ENCODE results near the gene B3GNT7.

DNA sequence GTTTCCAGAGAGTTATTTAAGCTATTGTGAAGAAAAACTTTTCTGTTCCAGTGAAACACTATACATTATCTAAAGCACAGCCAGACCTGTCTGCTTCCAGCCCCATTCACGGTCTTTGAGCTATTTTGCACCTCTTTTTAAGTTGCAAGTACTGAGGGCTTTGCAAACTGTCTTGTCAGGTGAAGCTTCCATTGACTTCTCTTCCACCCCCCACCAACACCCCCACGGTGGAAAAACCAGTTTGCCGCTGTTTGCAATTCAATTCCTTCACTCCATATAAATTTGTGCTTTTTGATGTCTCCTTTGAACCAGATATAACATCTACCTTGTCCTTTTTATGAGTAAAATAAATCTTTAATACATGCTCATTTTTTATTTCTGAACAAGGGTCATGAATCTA lies 15.7 kb downstream of the B3GNT7 start:
- TF ChIP-seq, protein P1, sequence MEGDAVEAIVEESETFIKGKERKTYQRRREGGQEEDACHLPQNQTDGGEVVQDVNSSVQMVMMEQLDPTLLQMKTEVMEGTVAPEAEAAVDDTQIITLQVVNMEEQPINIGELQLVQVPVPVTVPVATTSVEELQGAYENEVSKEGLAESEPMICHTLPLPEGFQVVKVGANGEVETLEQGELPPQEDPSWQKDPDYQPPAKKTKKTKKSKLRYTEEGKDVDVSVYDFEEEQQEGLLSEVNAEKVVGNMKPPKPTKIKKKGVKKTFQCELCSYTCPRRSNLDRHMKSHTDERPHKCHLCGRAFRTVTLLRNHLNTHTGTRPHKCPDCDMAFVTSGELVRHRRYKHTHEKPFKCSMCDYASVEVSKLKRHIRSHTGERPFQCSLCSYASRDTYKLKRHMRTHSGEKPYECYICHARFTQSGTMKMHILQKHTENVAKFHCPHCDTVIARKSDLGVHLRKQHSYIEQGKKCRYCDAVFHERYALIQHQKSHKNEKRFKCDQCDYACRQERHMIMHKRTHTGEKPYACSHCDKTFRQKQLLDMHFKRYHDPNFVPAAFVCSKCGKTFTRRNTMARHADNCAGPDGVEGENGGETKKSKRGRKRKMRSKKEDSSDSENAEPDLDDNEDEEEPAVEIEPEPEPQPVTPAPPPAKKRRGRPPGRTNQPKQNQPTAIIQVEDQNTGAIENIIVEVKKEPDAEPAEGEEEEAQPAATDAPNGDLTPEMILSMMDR (conservative IDR thresholded peaks at IDR 0.05; ENCODE audit: low read depth, low read length), result no peak
- TF ChIP-seq RFX5 (IDR thresholded peaks at IDR 0.05; ENCODE audit: low read depth, low read length), result no peak
- no peak for TF ChIP-seq SMC3 (IDR thresholded peaks at IDR 0.05; ENCODE audit: low read depth, low read length)
- TF ChIP-seq, protein P2, sequence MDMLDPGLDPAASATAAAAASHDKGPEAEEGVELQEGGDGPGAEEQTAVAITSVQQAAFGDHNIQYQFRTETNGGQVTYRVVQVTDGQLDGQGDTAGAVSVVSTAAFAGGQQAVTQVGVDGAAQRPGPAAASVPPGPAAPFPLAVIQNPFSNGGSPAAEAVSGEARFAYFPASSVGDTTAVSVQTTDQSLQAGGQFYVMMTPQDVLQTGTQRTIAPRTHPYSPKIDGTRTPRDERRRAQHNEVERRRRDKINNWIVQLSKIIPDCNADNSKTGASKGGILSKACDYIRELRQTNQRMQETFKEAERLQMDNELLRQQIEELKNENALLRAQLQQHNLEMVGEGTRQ (IDR thresholded peaks at IDR 0.05; ENCODE audit: low read depth, low read length), result no peak
- no peak for TF ChIP-seq POLR2A (IDR thresholded peaks at IDR 0.05; ENCODE audit: low read depth, low read length)

Data from IMR-90 (cell line).